ENCODE results near the gene SREK1IP1. TPM values are rescaled to one million over a fixed set of nuclear protein-coding genes. Genes with fewer than 3 reads are reported as not detected.

SREK1IP1 gene
- total and polyA plus RNA-seq, 2 of the 13 experiments (the other 11 are each of a cell fraction or from before 2014, with no cell fraction given): 3.1 to 16.5 TPM

GRCh38 chr5:64788156-64788555 lies 19.7 kb upstream of the SREK1IP1 start:
- H2AFZ ChIP-seq (ENCODE audit: low read length): no peak overlapping the region
- H3K36me3 ChIP-seq (replicated peaks in 1 of 2; ENCODE audit: control insufficient read depth in 1 of 2, insufficient read depth in 2 of 2, low read length in 2 of 2): peaks cover 4 to 9% of the 10 kb centered on the region in 2 experiments; a peak in 3 of 5 replicates
- intact Hi-C loops (cut with micrococcal nuclease; ENCODE audit: unreplicated experiment): no loop called here

More at GRCh38 chr5:64788156-64788555, 19.7 kb upstream of the SREK1IP1 start:
- Histone ChIP-seq H4K20me1 (ENCODE audit: insufficient read depth, low read length) (no peaks in the 10 kb centered on the region), H3K9me3 (ENCODE audit: low read length) (no peaks in the 10 kb centered on the region), H3K4me3 (replicated peaks in 1 of 3; ENCODE audit: insufficient read depth in 1 of 3, low read depth in 2 of 3, low read length in 3 of 3) (no peak overlapping the region), H3K27ac (ENCODE audit: extremely low read length, insufficient read depth, low read length) (no peak overlapping the region), H3K4me1 (ENCODE audit: insufficient read depth, low read length) (peaks cover 15% of the 10 kb centered on the region), H3K79me2 (ENCODE audit: insufficient read depth, low read length) (no peaks in the 10 kb centered on the region), H3K4me2 (ENCODE audit: low read depth, low read length) (no peak overlapping the region), H3K9ac (ENCODE audit: insufficient read depth, low read depth, low read length) (no peak overlapping the region), H3K27me3 (ENCODE audit: control insufficient read depth in 1 of 2, insufficient read depth in 2 of 2, low read length in 2 of 2) (no peaks in the 10 kb centered on the region)
- CTCF ChIA-PET (ENCODE audit: low intra/inter-chr PET ratio, low total read pairs): no interaction called here
- FAIRE-seq: no peak
- BruUV-seq (replicated peaks): no TSS peak
- POLR2A ChIA-PET: no interaction called here
- in situ Hi-C loops (cut with HindIII; ENCODE audit: extremely low pct_ligation_motif_present, low pct_unique_long_range_greater_than_20kb): loop anchor here (5.0 kb wide), 1 partner anchor 156 kb away; no protein-coding TSS in a partner anchor
- DNase-seq (ENCODE audit: low spot score): no peak
- no peak for ATAC-seq
- 97% methylated on average over 2 of the region's 2 CpGs for WGBS (ENCODE audit: low lambda C conversion rate)
- TF ChIP-seq NBN (conservative IDR thresholded peaks at IDR 0.05): no peak
- TF ChIP-seq BCLAF1 (IDR thresholded peaks at IDR 0.05): no peak
- TF ChIP-seq ZFP36L1 (CRISPR knock-in tag; IDR thresholded peaks at IDR 0.05): no peak
- TF ChIP-seq FOSL2 (CRISPR knock-in tag; IDR thresholded peaks at IDR 0.05): no peak
- no peak for TF ChIP-seq GLI4 (CRISPR knock-in tag; IDR thresholded peaks at IDR 0.05; ENCODE audit: borderline replicate concordance)
- TF ChIP-seq SP5 (CRISPR knock-in tag; IDR thresholded peaks at IDR 0.05; ENCODE audit: borderline replicate concordance, low read depth): no peak
- TF ChIP-seq SNAPC5 (CRISPR knock-in tag; IDR thresholded peaks at IDR 0.05; ENCODE audit: borderline replicate concordance): no peak
- no peak for TF ChIP-seq PHB2 (IDR thresholded peaks at IDR 0.05; ENCODE audit: partially characterized antibody)
- TF ChIP-seq HOXD1 (CRISPR knock-in tag; IDR thresholded peaks at IDR 0.05): no peak
- no peak for TF ChIP-seq ZNF777 (CRISPR knock-in tag; IDR thresholded peaks at IDR 0.05)
- no peak for TF ChIP-seq SP140L (CRISPR knock-in tag; IDR thresholded peaks at IDR 0.05; ENCODE audit: borderline replicate concordance)
- TF ChIP-seq PREB (CRISPR knock-in tag; IDR thresholded peaks at IDR 0.05): no peak
- TF ChIP-seq CHD4 (IDR thresholded peaks at IDR 0.05; ENCODE audit: borderline replicate concordance, low read length): no peak
